Measurements from ENCODE around the gene STK24. TPM values are rescaled to one million over a fixed set of nuclear protein-coding genes. Genes with fewer than 3 reads are reported as not detected.

The STK24 gene
- total and polyA plus RNA-seq, 2 of the 8 experiments (the other 6 are each of a cell fraction or from before 2014, with no cell fraction given): 62.8 to 143 TPM

DNA sequence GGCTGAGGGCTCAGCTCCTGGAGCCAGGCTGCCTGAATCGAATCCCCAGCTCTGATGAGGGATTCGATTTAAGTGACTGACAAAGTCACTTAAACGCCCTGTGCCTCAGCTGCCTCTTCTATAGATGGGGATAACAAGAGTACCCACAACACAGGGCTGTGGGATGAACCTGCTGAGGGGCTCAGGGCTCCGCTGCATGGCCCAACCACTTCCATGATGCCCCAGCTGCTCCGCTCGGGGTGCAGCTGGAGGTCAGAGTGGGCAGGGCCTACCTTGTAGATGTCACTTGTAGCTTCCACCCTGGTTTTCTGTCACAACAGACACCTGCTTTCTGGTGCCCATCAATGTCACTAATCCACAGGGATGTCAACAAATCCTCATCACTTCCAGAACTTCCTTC lies 39.2 kb downstream of the STK24 start (continued):
- TF ChIP-seq CBX5 (IDR thresholded peaks at IDR 0.05; ENCODE audit: low read depth, low read length) (no peak), POLR2A (IDR thresholded peaks at IDR 0.05; ENCODE audit: control extremely low read depth in 1 of 2, low read depth in 2 of 2, low read length in 2 of 2) (no peak)
